Psoas muscle (tissue), 8 donors: ENCODE results near the gene SUSD2. TPM values are rescaled to one million over a fixed set of nuclear protein-coding genes. Genes with fewer than 3 reads are reported as not detected.

Source experiments
- ATAC-seq, 4 donors: fragments of 200-7000 bp; cut with Tn5 transposase; one replicate each; pipeline ENCODE4 v1.9.1; 2020; ENCODE audit warnings: moderate library complexity in 3 of 4, mild to moderate bottlenecking in 2 of 4
- DNase-seq, 2 donors: peaks; one replicate each; pipeline ENCODE4 v3.0.0-alpha.2; 2020
- H3K27ac ChIP-seq: fragments of 200-600 bp; one replicate; pipeline ENCODE4 v1.8.0; 2022
- H3K27me3 ChIP-seq, 3 donors: fragments of 200-600 bp in 1 of 3; one replicate each; pipeline versions ENCODE4 v1.6.1 to v1.8.0; 2013 to 2022; ENCODE audit warnings: low read length in 2 of 3, mild to moderate bottlenecking in 2 of 3, moderate library complexity in 1 of 3; ENCODE audit not compliant: insufficient read depth in 3 of 3
- H3K36me3 ChIP-seq, 2 donors: fragments of 200-600 bp in 1 of 2; one replicate each; pipeline versions ENCODE4 v1.6.1 to v1.8.0; 2013 to 2022; ENCODE audit warnings: low read depth in 1 of 2, mild to moderate bottlenecking in 1 of 2, moderate library complexity in 1 of 2; ENCODE audit not compliant: insufficient read depth in 1 of 2
- H3K4me1 ChIP-seq: fragments of 200-600 bp; one replicate; pipeline ENCODE4 v1.8.0; 2022
- H3K4me3 ChIP-seq: fragments of 200-600 bp; one replicate; pipeline ENCODE4 v1.8.0; 2022; ENCODE audit warnings: mild to moderate bottlenecking
- H3K9me3 ChIP-seq: fragments of 200-600 bp; one replicate; pipeline ENCODE4 v1.8.0; 2022
- WGBS, 3 donors: extraction: QIAGEN DNeasy Blood & Tissue Kit; methylation state at CpG; one replicate each; pipeline versions ENCODE4 v1.1.6 to v1.1.7; 2013; 5-methylcytosine and 5-hydroxymethylcytosine counted together
- intact Hi-C, 2 donors: fragments of 100-400 bp; cut with DNase I; formaldehyde crosslinking; loops; one replicate each; pipeline versions ENCODE4 v1.11.0 to v1.14.2; 2022
- polyA plus RNA-seq, 3 donors: library from polyadenylated mRNA; stranded (reverse); fragments of 200-250 nt; gene quantifications; one replicate each; pipeline ENCODE4 v1.2.3, GENCODE V29; 2013
- total RNA-seq, 4 donors: library from RNA; stranded (reverse); fragmentation: NEBNext Ultra II Directional in 2 of 4; extraction: Animal tissue kit (Norgen Biotek cat#: 25700) in 2 of 4; gene quantifications; one replicate each; pipeline versions ENCODE4 v1.2.1 to v1.2.4, GENCODE V29; 2021 to 2023
- TF ChIP-seq, protein P1 (sequence below): fragments of 200-600 bp; IDR thresholded peaks from one replicate; pipeline ENCODE4 v1.8.0; 2022; ENCODE audit warnings: antibody characterized with exemption
- donor health status: healthy with polysubstance abuse.
- donor health status: DM: no; HTN: no; CAD: no; lungs with moderate emphysema.
- donor health status: Bipolar disorder and iron deficiency.
- donor health status: healthy.
- donor health status: DM: yes; HTN: yes; CAD: no.
- donor health status: DM: no; HTN: no; CAD: no.
- donor health status: DM: no; HTN: no; CAD: no.
- donor health status: DM: yes; HTN: yes; CAD: no.

The SUSD2 gene
- total and polyA plus RNA-seq, 7 donors, result 1.1 to 1.8 (median 1.3) TPM

- H3K4me1 ChIP-seq, result no peaks in the 10 kb centered on the region
- no peak for DNase-seq
- TF ChIP-seq, protein P1, sequence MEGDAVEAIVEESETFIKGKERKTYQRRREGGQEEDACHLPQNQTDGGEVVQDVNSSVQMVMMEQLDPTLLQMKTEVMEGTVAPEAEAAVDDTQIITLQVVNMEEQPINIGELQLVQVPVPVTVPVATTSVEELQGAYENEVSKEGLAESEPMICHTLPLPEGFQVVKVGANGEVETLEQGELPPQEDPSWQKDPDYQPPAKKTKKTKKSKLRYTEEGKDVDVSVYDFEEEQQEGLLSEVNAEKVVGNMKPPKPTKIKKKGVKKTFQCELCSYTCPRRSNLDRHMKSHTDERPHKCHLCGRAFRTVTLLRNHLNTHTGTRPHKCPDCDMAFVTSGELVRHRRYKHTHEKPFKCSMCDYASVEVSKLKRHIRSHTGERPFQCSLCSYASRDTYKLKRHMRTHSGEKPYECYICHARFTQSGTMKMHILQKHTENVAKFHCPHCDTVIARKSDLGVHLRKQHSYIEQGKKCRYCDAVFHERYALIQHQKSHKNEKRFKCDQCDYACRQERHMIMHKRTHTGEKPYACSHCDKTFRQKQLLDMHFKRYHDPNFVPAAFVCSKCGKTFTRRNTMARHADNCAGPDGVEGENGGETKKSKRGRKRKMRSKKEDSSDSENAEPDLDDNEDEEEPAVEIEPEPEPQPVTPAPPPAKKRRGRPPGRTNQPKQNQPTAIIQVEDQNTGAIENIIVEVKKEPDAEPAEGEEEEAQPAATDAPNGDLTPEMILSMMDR, result no peak
- no peak overlapping the region for H3K27ac ChIP-seq
- no peak for ATAC-seq
- H3K27me3 ChIP-seq, result no peaks in the 10 kb centered on the region
- intact Hi-C loops, result loop anchor here in 1 of 2 donors (10.0 kb wide), 1 partner anchor 185 kb away; the partner anchor contains the start of gene GSTT2
- H3K9me3 ChIP-seq, result no peaks in the 10 kb centered on the region
- H3K36me3 ChIP-seq, result peaks cover 2 to 77% of the 10 kb centered on the region in 2 donors
- no peak overlapping the region for H3K4me3 ChIP-seq
- 82 to 92% (median 92%) methylated on average over 12 of the region's 12 CpGs for WGBS, 3 donors
These were observed 11.7 kb upstream of the SUSD2 start for GRCh38 chr22:24169439-24170058.

GRCh38 chr22:24170188-24170587 is 11.1 kb upstream of the SUSD2 start:
- no peak overlapping the region for H3K27ac ChIP-seq
- H3K4me1 ChIP-seq, result no peaks in the 10 kb centered on the region
- intact Hi-C loops, result loop anchor here in 1 of 2 donors (10.0 kb wide), 1 partner anchor 185 kb away; the partner anchor contains the start of gene GSTT2
- no peak for ATAC-seq
- 82 to 92% (median 91%) methylated on average over 12 of the region's 12 CpGs for WGBS, 3 donors
- DNase-seq, result no peak
- no peaks in the 10 kb centered on the region for H3K27me3 ChIP-seq
- no peak overlapping the region for H3K4me3 ChIP-seq
- TF ChIP-seq, protein P1, result no peak
- H3K9me3 ChIP-seq, result no peaks in the 10 kb centered on the region
- peaks cover 2 to 71% of the 10 kb centered on the region in 2 donors for H3K36me3 ChIP-seq

GRCh38 chr22:24170632-24171031 is 10.7 kb upstream of the SUSD2 start:
- no peak for DNase-seq
- H3K27ac ChIP-seq, result no peak overlapping the region
- TF ChIP-seq, protein P1, result no peak
- H3K4me1 ChIP-seq, result no peaks in the 10 kb centered on the region
- no peak for ATAC-seq
- no peaks in the 10 kb centered on the region for H3K9me3 ChIP-seq
- no peaks in the 10 kb centered on the region for H3K27me3 ChIP-seq
- peaks cover 2 to 66% of the 10 kb centered on the region in 2 donors for H3K36me3 ChIP-seq
- 85 to 93% (median 86%) methylated on average over 5 of the region's 5 CpGs for WGBS, 3 donors
- intact Hi-C loops, result loop anchor here in 1 of 2 donors (10.0 kb wide), 1 partner anchor 186 kb away; the partner anchor contains the start of gene GSTT2
- H3K4me3 ChIP-seq, result no peak overlapping the region

- no peak for ATAC-seq
- TF ChIP-seq, protein P1, result no peak
- DNase-seq, result no peak
- no peak overlapping the region for H3K4me3 ChIP-seq
- 93 to 95% (median 94%) methylated on average over 12 of the region's 12 CpGs for WGBS, 3 donors
- no peaks in the 10 kb centered on the region for H3K27me3 ChIP-seq
- intact Hi-C loops, result loop anchor here in 1 of 2 donors (10.0 kb wide), 1 partner anchor 187 kb away; the partner anchor contains the start of gene GSTT2
- H3K4me1 ChIP-seq, result no peaks in the 10 kb centered on the region
- no peaks in the 10 kb centered on the region for H3K9me3 ChIP-seq
- peaks cover 2 to 61% of the 10 kb centered on the region in 2 donors for H3K36me3 ChIP-seq
- H3K27ac ChIP-seq, result no peak overlapping the region
These were observed 9.5 kb upstream of the SUSD2 start for GRCh38 chr22:24171822-24172221.
